Measurements from ENCODE around the gene CCDC88C.
"Not testable (repeated sequence)": the region's sequence is repeated elsewhere in the genome, so short reads cannot be mapped to it uniquely, and the experiment has no call there.

DNA sequence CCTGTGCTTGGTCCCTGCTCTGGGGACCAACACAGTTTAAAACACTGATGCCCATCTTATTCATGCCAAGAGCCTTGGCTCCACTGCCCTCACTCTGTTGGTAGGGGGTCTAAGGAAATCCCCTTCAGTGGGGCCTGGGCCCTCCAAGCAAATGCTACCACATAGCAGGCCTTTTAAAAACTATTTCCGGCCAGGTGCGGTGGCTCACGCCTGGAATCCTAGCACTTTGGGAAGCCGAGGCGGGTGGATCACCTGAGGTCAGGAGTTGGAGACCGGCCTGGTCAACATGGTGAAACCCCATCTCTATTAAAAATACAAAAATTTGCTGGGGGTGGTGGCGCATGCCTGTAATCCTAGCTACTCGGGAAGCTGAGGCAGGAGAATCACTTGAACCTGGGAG lies 172.0 kb downstream of the CCDC88C start:
- TF ChIP-seq GATA2 (IDR thresholded peaks at IDR 0.05; ENCODE audit: insufficient read depth, insufficient read length, low read depth, low read length), result not testable (repeated sequence)
- TF ChIP-seq, protein P1, sequence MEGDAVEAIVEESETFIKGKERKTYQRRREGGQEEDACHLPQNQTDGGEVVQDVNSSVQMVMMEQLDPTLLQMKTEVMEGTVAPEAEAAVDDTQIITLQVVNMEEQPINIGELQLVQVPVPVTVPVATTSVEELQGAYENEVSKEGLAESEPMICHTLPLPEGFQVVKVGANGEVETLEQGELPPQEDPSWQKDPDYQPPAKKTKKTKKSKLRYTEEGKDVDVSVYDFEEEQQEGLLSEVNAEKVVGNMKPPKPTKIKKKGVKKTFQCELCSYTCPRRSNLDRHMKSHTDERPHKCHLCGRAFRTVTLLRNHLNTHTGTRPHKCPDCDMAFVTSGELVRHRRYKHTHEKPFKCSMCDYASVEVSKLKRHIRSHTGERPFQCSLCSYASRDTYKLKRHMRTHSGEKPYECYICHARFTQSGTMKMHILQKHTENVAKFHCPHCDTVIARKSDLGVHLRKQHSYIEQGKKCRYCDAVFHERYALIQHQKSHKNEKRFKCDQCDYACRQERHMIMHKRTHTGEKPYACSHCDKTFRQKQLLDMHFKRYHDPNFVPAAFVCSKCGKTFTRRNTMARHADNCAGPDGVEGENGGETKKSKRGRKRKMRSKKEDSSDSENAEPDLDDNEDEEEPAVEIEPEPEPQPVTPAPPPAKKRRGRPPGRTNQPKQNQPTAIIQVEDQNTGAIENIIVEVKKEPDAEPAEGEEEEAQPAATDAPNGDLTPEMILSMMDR (IDR thresholded peaks at IDR 0.05; ENCODE audit: extremely low read depth in 1 of 2, insufficient read depth in 1 of 2, low read depth in 1 of 2, low read length in 2 of 2), result not testable (repeated sequence)

All from endothelial cell of umbilical vein (primary cell).